Heart left ventricle (tissue), 16 donors: ENCODE results near the gene ANK2. TPM values are rescaled to one million over a fixed set of nuclear protein-coding genes. Genes with fewer than 3 reads are reported as not detected.

ENCODE experiments used
- ATAC-seq, 4 donors: fragments of 200-7000 bp; cut with Tn5 transposase; one replicate each; pipeline ENCODE4 v1.9.1; 2020 to 2022; ENCODE audit warnings: moderate library complexity in 4 of 4, mild to moderate bottlenecking in 3 of 4, moderate number of reproducible peaks in 1 of 4
- DNase-seq, 5 donors: peaks; one replicate each; pipeline ENCODE4 v3.0.0-alpha.2; 2020
- H3K27ac ChIP-seq, 12 donors: fragments of 200-600 bp; sonication (generic) in 4 of 12; one replicate each; pipeline versions ENCODE4 v1.5.0 to v1.8.0; 2016 to 2022; ENCODE audit warnings: mild to moderate bottlenecking in 2 of 12
- H3K27me3 ChIP-seq, 9 donors: fragments of 200-600 bp; sonication (generic) in 2 of 9; one replicate each; pipeline versions ENCODE4 v1.5.1 to v1.8.0; 2016 to 2022; ENCODE audit warnings: mild to moderate bottlenecking in 3 of 9
- H3K36me3 ChIP-seq, 9 donors: fragments of 200-600 bp; sonication (generic) in 2 of 9; one replicate each; pipeline versions ENCODE4 v1.5.0 to v1.8.0; 2018 to 2022; ENCODE audit warnings: mild to moderate bottlenecking in 2 of 9
- H3K4me1 ChIP-seq, 12 donors: fragments of 200-600 bp; sonication (generic) in 4 of 12; one replicate each; pipeline versions ENCODE4 v1.5.0 to v1.8.0; 2016 to 2022; ENCODE audit warnings: mild to moderate bottlenecking in 3 of 12
- H3K4me3 ChIP-seq, 12 donors: fragments of 200-600 bp; sonication (generic) in 4 of 12; one replicate each; pipeline versions ENCODE4 v1.5.0 to v1.8.0; 2017 to 2022; ENCODE audit warnings: mild to moderate bottlenecking in 9 of 12, moderate library complexity in 4 of 12
- H3K9me3 ChIP-seq, 12 donors: fragments of 200-600 bp; sonication (generic) in 4 of 12; one replicate each; pipeline versions ENCODE4 v1.5.0 to v1.8.0; 2016 to 2022; ENCODE audit warnings: mild to moderate bottlenecking in 1 of 12
- CTCF ChIP-seq, 12 donors: fragments of 200-600 bp; sonication (generic) in 4 of 12; IDR thresholded peaks; one replicate each; pipeline versions ENCODE4 v1.5.0 to v1.8.0; 2018 to 2022; ENCODE audit warnings: antibody characterized with exemption in 12 of 12, mild to moderate bottlenecking in 5 of 12
- POLR2A ChIP-seq, 2 donors: fragments of 450-650 bp; IDR thresholded peaks; one replicate each; pipeline ENCODE4 v1.6.1; 2017; ENCODE audit warnings: antibody characterized with exemption in 2 of 2, mild to moderate bottlenecking in 2 of 2, moderate library complexity in 2 of 2
- WGBS, 4 donors: extraction: QIAGEN DNeasy Blood & Tissue Kit in 2 of 4; methylation state at CpG; one replicate each; pipeline versions ENCODE4 v1.1.5 to v1.1.7; 2013 to 2018; 5-methylcytosine and 5-hydroxymethylcytosine counted together
- intact Hi-C, 10 donors: fragments of 100-400 bp; cut with DNase I; formaldehyde crosslinking; loops; one replicate each; pipeline versions ENCODE4 v1.11.1 to v1.14.2; 2022
- polyA plus RNA-seq, 2 donors: library from polyadenylated mRNA; stranded (reverse); fragments of 200-250 nt; gene quantifications; one replicate each; pipeline ENCODE4 v1.2.3, GENCODE V29; 2013
- total RNA-seq, 9 donors: library from RNA; depleted of rRNA in 2 of 9; stranded (reverse); fragments of >200 nt in 2 of 9; fragmentation: NEBNext Ultra II Directional in 3 of 9; extraction: Animal tissue kit (Norgen Biotek cat#: 25700) in 3 of 9; gene quantifications; one replicate each; pipeline versions ENCODE4 v1.1.0 to v1.2.4, GENCODE V29; 2016 to 2023
- donor health status: ischemic (EF 13 %, LVEDD 7.1; RV severe dilation, severe dysfunction).
- donor health status: healthy with polysubstance abuse.
- donor health status: DM: no; HTN: yes; CAD: no.
- donor health status: DM: no; HTN: no; CAD: no.
- donor health status: ischemic (EF 25% LVEDD 6.9; RV normal size, moderate dysfunction).
- donor health status: ischemic (EF 25% LVEDD 5.7; RV mildly dilated, moderate dysfunction).
- donor health status: healthy.
- donor health status: DM: yes; HTN: yes; CAD: no.
- donor health status: ischemic (EF 35%, LVEDD 5.7; RV mildly dilated, moderate dysfunction).
- donor health status: nonischemic (EF 11% LVEDD 7.7; RV severe dilation, severe dysfunction).
- donor health status: DM: yes; HTN: yes; CAD: no.
- donor health status: PGD.
- donor health status: ischemic (EF 29% LVEDD 5.4; RV normal size, mild dysfunction).
- donor health status: nonischemic (EF 23%, LVEDD 6.1; RV moderate dilation, normal function).

Gene ANK2
- total and polyA plus RNA-seq, 11 donors = 30.7 to 351 (median 267) TPM

- H3K4me1 ChIP-seq = no peaks in the 10 kb centered on the region
- no peaks in the 10 kb centered on the region for H3K36me3 ChIP-seq
- TF ChIP-seq CTCF (IDR thresholded peaks at IDR 0.05) (no peak), POLR2A (IDR thresholded peaks at IDR 0.05) (no peak)
- 58 to 72% (median 61%) methylated on average over 1 of the region's 1 CpG for WGBS, 4 donors
- H3K9me3 ChIP-seq = no peaks in the 10 kb centered on the region
- H3K27ac ChIP-seq = no peak overlapping the region
- DNase-seq = no peak
- no peak overlapping the region for H3K4me3 ChIP-seq
- no peaks in the 10 kb centered on the region for H3K27me3 ChIP-seq
- ATAC-seq = peak in 1 of 4 donors; percentile 39
- intact Hi-C loops = no loop called here
Measured at GRCh38 chr4:113077575-113077974, 28.1 kb downstream of the ANK2 start.

- Histone ChIP-seq H3K27ac (no peak overlapping the region), H3K4me3 (no peak overlapping the region), H3K27me3 (no peaks in the 10 kb centered on the region), H3K9me3 (no peaks in the 10 kb centered on the region), H3K36me3 (no peaks in the 10 kb centered on the region), H3K4me1 (no peaks in the 10 kb centered on the region)
- WGBS, 4 donors = 90 to 94% (median 92%) methylated on average over 5 of the region's 5 CpGs
- intact Hi-C loops = no loop called here
- ATAC-seq (no peak), DNase-seq (no peak)
- TF ChIP-seq CTCF (IDR thresholded peaks at IDR 0.05) = no peak
- no peak for TF ChIP-seq POLR2A (IDR thresholded peaks at IDR 0.05)
Measured at GRCh38 chr4:113078066-113078465, 28.6 kb downstream of the ANK2 start.

- no peak for DNase-seq
- intact Hi-C loops = no loop called here
- no peaks in the 10 kb centered on the region for H3K27me3 ChIP-seq
- H3K27ac ChIP-seq = no peak overlapping the region
- TF ChIP-seq POLR2A (IDR thresholded peaks at IDR 0.05) = no peak
- no peak for TF ChIP-seq CTCF (IDR thresholded peaks at IDR 0.05)
- H3K36me3 ChIP-seq = no peaks in the 10 kb centered on the region
- no peak for ATAC-seq
- no peak overlapping the region for H3K4me3 ChIP-seq
- WGBS, 4 donors = 85 to 90% (median 89%) methylated on average over 9 of the region's 9 CpGs
- no peaks in the 10 kb centered on the region for H3K9me3 ChIP-seq
- peaks cover 0 to 3% (median 0%) of the 10 kb centered on the region in 12 donors for H3K4me1 ChIP-seq
Measured at GRCh38 chr4:113080050-113080449, 30.6 kb downstream of the ANK2 start.

- Histone ChIP-seq H3K9me3 (no peaks in the 10 kb centered on the region), H3K4me3 (no peak overlapping the region), H3K36me3 (no peaks in the 10 kb centered on the region), H3K27me3 (no peaks in the 10 kb centered on the region), H3K4me1 (peaks cover 0 to 3% (median 0%) of the 10 kb centered on the region in 12 donors), H3K27ac (no peak overlapping the region)
- TF ChIP-seq CTCF (IDR thresholded peaks at IDR 0.05) = no peak
- TF ChIP-seq POLR2A (IDR thresholded peaks at IDR 0.05) = no peak
- no peak for ATAC-seq
- no peak for DNase-seq
- intact Hi-C loops = no loop called here
- WGBS, 4 donors = 61 to 85% (median 69%) methylated on average over 2 of the region's 2 CpGs
Measured at GRCh38 chr4:113080624-113081023, 31.2 kb downstream of the ANK2 start.
